CD4-positive, alpha-beta T cell treated with Interleukin-15 for 1 hour (primary cell): ENCODE measurements around the gene PLEKHG7.
"Not testable (repeated sequence)": the region's sequence is repeated elsewhere in the genome, so short reads cannot be mapped to it uniquely, and the experiment has no call there.

Source experiments
- DNase-seq: peaks from one replicate; pipeline ENCODE4 v3.0.0-alpha.2; 2020

The PLEKHG7 gene

GRCh38 chr12:92715625-92716024 is 12.8 kb downstream of the PLEKHG7 start:
- no peak for DNase-seq

DNA sequence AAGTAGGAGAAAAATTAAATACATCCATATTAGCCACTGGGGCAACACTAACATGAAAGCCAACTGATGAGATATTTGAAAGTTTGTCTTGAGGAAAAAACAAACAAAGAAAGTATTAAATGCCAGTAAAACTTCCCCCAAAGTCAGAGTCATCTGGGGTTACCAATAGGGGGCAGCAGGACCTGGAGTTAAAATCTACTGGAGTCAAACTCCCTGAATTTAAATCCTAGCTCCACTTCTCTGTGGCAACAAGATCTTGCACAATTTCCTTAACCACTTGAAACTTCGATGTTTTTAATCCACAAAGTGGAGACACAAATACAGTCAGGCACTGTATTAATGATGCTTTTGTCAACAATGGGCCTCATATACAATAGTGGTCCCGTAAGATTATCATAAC is 14.4 kb downstream of the PLEKHG7 start:
- DNase-seq = no peak

- DNase-seq = no peak
These were observed 15.7 kb downstream of the PLEKHG7 start for GRCh38 chr12:92718483-92718990.

DNA sequence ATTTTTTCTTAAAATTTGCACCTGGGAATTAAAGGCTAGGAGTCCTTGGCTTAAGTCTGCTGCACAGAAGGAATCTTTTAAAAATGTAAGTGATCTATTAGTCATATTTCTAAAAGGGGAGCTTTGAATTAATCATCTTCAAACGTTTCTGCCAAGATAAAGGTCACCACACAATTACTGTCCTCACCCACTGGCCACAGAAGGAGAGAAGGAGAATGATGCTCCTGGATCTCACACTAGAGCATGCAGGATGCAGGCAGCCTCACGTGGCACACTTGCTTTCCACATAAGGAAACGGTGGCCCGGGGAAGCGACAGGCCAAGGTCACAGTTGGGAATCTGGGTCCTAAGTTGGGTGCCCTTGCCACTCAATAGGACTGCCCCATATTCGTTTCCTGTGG is 16.9 kb downstream of the PLEKHG7 start:
- DNase-seq = no peak

GRCh38 chr12:92721130-92721529 is 18.3 kb downstream of the PLEKHG7 start:
- no peak for DNase-seq

DNA sequence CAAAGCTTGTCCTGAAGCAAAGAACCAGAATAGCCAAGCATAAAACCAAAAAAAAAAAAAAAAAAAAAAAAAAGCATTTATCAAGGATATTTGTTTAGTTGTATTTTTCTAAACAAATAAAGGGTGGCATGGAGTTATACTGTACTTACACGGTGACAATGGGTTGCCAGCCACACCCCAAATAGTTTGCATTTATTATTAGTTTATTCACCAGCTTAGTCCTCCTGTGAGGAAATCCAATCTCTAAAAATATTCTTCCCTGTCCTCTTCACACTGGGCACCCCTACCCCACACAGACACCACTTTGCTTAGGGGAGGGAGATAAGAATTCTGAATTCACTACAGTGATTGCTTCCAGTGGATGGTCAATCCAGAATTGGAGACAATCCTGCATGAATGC is 18.9 kb downstream of the PLEKHG7 start:
- DNase-seq = no peak

- DNase-seq = no peak
These were observed 20.1 kb downstream of the PLEKHG7 start for GRCh38 chr12:92722897-92723296.

GRCh38 chr12:92726850-92727249 is 24.1 kb downstream of the PLEKHG7 start:
- DNase-seq = no peak

DNA sequence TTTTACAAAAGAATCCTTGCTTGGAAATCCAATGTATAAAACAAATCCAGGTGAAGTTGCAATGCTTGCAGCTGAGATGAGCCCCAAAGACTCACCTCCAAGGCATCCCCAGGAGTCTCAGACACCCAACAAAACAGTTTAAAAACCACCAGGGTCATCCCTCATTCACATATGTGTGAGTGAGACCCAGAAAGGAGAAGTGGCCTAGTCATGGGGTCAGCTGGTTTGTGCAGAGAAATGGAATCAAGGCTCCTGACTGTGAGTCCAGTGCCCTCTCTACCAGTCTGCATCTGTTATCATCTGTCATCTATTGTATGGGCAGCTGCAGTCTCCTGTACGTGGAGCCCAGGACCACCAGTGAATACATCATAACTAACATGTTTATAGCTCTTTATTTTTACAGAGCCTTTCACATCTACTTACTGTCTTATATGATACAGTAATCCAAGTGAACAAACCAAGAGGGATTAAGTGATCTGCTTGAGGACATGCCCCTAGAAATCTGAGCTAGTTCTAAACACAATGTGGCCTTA is 27.1 kb downstream of the PLEKHG7 start:
- no peak for DNase-seq

GRCh38 chr12:92730758-92731157 is 28.0 kb downstream of the PLEKHG7 start:
- no peak for DNase-seq

GRCh38 chr12:92732216-92732615 is 29.4 kb downstream of the PLEKHG7 start:
- DNase-seq = no peak

DNA sequence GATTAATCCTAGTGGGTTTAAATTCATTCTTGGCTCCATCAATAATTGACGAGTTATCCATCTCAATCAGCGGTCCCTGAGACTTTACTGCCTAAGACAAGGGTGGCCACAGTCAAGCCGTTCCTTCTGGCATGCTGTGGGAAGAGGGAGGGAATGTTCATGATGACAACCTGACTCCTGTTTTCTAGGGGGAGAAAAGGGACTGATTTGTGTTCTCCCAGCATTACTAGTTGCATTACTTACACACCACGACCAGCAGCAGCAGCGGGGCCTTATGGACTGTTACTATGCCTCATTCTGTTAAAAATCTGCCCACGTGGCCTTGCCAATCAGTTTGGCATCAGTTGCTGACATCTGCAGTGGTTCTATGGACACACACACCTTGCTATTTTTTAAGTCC is 29.9 kb downstream of the PLEKHG7 start:
- DNase-seq = no peak

DNA sequence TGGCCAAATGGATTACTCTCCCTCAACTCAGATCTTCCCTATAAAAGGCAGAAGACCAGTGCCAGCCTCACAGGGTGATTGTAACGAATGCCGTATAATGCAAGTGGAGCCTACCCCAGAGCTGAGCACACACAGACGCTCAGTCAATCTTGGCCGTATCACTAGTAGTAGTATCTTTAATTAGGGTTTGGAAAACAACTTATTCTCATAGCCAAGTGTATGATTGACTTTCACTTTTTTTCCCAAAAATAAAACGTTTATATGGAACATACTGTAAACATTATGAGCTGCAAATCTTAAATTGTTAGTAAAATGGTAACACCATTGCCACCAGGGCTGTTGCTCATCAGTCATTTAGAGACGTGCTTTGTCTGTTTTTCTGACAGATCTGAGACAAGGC is 30.4 kb downstream of the PLEKHG7 start:
- DNase-seq = no peak

GRCh38 chr12:92733661-92734060 is 30.9 kb downstream of the PLEKHG7 start:
- no peak for DNase-seq

GRCh38 chr12:92735131-92735721 is 32.4 kb downstream of the PLEKHG7 start:
- no peak for DNase-seq

DNA sequence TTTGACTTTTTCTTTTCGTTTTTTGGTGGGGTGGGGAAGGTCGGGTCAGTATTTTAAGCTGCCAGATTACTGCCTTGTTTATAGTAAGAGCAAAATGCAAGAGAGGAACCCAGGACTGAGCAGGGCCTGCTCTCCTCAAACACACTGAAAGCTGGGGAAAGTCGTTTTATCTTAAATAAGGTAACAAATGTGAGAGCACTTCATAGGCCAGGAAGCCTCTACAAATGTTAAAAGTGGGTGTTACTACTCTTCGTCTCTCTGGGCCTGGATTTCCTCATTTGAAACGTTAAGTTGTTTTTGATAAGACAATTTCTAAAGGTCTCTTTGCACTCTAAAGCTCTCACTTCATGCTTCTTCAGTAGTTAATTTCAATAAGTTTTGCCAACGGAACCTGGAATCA is 33.8 kb downstream of the PLEKHG7 start:
- no peak for DNase-seq

DNA sequence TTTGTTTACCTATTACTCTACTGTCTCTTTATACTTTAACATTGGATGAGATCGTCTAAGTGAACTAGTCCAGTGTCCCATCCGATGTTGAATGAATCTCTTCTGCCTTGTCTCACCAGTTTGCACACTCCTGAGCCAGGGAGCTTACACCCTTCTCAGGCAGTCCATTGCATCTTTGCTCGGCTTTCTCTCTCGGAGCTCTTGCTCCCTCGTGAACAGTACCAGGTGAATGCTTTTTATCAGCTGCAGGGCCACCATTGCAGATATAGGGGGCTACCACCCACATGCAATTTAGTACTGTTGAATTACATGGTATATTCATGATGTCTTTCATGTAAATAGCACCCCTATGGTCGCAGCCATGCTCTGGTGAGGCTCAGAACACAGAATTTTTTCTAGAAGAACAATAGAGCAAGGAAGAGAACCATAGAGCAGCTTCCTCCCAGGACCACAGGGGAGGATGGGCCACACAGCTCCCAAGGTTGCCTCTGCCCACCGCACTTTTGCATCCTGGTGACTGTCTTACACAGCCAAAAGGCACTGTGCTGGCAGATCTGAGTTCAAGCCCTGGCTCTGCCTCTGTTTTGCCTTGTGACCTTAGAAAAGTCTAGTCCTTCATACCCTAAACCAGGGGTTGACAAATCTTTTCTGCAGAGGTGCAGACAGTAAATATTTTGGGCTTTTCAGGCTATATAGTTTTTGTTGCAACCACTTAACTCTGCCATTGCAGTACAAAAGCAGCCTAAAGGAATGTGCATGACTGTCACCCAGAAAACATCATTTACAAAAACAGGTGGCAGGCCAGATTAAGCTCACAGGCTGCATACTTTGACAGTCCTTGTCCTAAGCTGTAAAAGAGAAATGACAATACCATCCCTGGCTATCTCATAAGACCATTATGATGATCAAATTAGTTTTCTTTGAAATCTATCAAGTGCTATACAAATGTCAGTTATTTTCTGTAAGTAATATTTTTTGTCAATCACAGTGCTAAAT is 35.4 kb downstream of the PLEKHG7 start:
- DNase-seq = no peak

- DNase-seq = no peak
These were observed 36.3 kb downstream of the PLEKHG7 start for GRCh38 chr12:92739113-92739512.

DNA sequence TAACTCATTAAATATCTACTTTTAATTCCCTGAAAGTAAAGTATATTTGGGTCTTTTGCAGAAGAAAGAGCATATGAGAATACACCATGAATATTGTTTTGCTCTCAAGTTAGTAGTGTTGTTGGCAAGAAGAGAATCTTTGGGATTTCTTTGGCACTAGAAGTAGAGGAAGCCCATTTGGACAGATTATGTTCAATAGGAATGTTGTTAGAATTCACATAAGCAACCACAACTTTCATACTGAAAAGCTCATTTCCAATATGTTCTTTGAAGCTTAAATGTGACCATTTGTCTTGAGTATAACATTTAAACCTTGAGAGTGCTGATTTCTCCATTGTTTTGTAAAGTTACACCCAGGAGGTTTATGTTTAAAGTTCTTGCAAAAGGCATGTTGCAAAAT is 37.6 kb downstream of the PLEKHG7 start:
- DNase-seq = no peak

- no peak for DNase-seq
These were observed 40.2 kb downstream of the PLEKHG7 start for GRCh38 chr12:92743026-92743425.

DNA sequence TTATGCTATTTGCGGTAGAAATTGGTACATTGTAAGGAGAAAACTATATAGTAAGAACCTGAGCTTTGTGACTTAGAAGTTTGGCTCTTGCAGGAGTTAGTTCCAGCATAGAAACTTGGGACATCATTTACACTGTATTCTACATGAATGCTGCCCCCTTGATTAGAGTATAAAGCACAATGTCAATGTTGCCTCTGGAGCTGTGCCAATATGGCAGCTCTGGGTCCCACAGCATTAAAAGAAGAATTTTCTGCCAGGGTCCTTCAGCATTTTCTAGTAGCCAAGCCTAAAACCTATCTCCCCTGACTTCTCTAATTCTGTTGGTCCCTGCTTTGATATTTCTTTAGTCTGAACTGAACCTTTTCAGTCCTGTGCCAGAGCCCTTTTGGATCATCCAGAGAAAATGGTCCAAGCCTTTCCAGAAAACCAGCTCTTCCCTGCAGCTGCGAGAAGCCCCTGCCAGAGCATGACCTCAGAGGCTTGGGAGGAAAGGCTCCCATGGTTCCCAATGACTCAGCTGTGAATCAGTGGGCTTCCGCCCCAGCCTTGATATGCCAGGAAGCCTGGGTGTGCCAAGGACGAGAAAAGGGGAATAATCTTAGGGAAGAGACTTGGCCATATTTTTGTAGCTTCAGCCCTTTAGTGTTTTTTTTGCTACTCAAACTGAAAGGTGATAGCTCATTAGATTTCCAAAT is 43.2 kb downstream of the PLEKHG7 start:
- no peak for DNase-seq

DNA sequence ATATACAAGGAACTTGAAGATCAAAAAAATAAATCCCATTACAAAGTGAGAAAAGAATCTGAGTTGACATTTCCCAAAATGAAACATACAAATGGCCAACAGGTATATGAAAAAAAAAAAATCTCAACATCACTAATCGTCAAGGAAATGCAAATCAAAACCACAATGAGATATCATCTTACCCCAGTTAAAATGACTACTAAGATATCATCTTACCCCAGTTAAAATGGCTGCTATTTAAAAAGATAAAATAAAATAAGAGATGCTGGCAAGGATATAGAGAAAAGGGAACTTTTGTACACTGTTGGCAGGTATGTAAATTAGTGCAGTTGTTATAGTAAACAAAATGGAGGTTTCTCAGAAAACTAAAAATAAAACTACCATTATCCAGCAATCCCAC is 44.4 kb downstream of the PLEKHG7 start:
- DNase-seq = no peak

GRCh38 chr12:92749691-92750090 is 46.9 kb downstream of the PLEKHG7 start:
- not testable (repeated sequence) for DNase-seq
